ENCODE data around the gene DAGLA.

Gene DAGLA

DNA sequence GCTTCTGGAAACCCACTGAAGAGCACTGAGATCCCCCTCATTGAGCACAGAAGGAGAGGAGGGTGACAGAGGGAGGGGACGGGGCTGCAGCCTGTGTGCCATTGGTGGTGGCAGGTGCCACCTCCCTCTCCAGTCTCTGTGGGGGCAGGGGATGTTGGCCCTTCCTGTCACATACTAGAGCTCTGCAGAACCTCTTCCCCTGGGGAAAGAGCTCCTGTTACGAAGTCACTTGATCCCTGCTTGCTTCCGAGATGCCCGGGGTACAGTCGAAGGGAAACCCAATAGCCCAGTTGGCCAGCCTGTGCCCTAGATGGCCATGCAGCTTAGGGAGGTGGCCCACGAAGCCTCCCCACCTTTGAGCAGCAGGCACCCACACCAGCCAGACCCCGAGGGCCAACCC is 29.4 kb downstream of the DAGLA start:
- no peak for DNase-seq (ENCODE audit: low read depth in 2 of 3, low spot score in 2 of 3)

GRCh38 chr11:61710019-61710418 is 29.8 kb downstream of the DAGLA start:
- no peak for DNase-seq (ENCODE audit: low read depth in 2 of 3, low spot score in 2 of 3)

DNA sequence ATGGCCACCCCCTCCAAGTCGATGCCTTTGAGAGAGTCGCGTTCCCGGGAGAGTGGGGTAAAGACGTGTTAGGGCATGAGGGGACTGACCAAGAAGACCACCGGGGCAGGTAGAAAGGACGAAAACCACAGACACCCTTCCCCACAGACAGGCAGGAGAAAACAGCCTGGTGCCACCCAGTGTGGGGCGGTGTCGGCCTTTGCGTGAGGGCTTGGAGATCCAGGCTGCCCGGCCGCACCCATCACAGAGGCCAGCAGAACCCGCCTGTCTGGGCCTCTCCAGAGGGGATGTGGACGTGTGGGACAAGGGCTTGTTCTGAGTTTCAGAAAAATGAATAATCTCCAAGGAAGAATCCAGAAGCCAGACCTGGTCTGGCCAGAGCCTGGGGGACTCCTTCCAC is 30.8 kb downstream of the DAGLA start:
- no peak for DNase-seq (ENCODE audit: low read depth in 2 of 3, low spot score in 2 of 3)

DNA sequence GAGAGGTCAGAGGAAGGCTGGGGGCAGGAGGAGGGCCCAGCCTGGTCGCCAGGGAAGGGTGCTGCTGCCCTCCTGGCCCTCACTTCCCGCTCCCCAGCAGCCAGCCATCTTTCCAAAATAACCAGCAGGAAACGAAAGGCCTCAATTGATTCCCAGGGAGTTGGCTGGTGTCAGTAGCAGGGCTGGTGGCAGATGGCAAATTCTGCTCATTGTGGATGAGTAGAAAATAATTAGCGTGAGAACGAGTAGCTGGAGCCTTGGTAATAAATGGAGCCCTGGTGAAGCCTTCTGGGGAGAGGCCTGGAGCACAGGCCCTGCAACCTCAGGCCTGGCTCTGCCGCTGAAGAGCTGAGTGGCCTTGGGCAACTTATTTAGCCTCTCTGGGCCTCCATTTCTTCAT is 31.3 kb downstream of the DAGLA start:
- no peak for DNase-seq (ENCODE audit: low read depth in 2 of 3, low spot score in 2 of 3)

GRCh38 chr11:61712314-61712713 is 32.1 kb downstream of the DAGLA start:
- DNase-seq (ENCODE audit: low read depth in 2 of 3, low spot score in 2 of 3) = no peak

DNA sequence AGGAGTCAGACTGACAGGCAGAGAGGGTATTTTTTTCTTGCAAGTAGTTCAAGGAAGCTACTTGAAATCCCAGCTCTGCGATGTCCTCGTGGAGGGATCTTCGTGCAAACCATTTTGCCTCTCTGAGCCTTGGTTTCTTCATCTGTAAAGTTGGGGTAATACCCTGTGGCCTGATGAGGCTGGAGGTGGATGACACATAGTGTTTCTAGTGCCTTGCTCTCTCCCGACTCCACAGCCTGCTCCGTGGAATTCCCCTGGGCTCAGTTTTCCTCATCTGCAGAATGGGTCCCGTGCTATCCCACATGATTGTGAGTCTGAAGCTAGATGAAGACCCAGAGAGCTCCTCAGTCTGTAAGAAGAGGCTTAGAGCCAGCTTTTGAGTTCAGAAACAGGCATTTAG is 32.7 kb downstream of the DAGLA start:
- DNase-seq (ENCODE audit: low read depth in 2 of 3, low spot score in 2 of 3) = no peak

DNA sequence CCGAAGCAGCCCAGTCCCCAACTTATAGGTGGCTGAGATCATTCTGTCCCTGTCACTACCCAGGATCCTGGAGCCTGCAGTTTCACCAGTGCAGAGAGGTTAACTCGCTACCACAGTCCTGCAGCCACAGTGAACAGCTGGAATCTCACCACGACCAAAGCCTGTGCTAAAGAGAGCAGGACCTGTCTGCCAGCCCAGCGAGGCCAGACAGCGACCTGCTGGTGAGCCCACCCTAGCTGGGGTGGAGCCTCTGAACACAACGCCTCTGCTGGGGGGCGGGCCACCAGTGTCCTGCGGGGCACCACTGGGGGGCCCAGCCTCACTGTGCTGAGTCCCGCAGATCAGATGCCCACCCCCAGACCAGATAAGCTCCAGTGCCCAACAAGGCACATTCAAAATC is 33.3 kb downstream of the DAGLA start:
- no peak for DNase-seq (ENCODE audit: low read depth in 2 of 3, low spot score in 2 of 3)

DNA sequence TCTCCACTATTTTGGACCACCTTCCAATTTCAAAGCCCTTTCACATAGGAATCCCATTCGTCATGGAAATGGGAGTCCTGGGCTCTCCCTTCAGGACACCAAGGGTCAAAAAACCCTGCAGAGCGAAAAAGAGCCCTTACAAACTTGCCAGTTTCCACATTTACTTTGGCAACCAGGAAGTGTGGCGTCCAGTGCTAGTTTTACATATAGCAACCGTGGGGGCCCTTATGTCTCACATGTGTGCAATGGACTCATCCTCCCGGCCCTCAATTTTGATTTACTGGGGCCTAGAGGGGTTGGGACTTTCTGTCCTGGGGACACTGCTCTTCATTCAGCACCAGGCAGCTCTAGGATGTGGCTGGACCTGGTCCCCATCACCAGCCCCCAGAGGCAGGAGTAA is 33.7 kb downstream of the DAGLA start:
- DNase-seq (ENCODE audit: low read depth in 2 of 3, low spot score in 2 of 3) = no peak

DNA sequence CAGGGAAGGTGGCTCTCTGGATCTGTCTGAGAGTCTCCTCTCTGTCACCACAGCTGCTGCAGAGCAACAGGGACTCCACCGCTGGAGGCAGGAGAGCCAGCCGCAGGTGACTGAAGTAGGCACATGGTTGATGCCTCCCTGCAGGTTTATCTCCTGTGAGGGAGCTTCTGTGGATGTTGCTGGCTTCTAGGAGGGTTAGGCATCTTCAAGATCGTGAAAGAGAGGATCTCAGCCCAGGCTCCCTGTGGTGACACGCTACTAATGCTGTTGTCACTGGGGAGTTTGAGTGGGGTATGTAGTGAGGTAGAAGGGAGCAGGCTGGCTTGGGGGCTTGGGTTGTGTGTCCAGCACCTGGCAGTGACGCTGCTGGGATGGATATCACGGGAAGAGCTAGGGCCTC is 34.1 kb downstream of the DAGLA start:
- no peak for DNase-seq (ENCODE audit: low read depth in 2 of 3, low spot score in 2 of 3)

DNA sequence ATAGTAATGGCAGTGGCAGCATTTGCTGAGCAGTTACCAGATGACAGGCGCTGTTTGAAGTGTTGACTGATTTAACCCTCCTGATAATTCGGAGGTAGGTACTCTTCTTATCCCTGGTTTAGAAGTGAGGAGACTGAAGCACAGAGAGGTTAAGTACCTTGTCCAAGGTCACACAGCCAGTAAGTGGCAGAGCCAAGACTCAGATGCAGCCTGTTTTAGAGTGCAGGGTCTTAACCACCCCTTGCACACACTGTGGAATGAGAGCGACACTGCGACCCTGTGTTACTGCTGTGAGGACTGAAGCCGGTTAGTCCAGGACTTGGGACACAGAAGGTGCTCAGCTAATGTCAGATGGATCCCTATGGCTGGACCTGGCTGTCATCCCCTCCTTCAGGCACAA is 34.7 kb downstream of the DAGLA start:
- DNase-seq (ENCODE audit: low read depth in 2 of 3, low spot score in 2 of 3) = no peak

DNA sequence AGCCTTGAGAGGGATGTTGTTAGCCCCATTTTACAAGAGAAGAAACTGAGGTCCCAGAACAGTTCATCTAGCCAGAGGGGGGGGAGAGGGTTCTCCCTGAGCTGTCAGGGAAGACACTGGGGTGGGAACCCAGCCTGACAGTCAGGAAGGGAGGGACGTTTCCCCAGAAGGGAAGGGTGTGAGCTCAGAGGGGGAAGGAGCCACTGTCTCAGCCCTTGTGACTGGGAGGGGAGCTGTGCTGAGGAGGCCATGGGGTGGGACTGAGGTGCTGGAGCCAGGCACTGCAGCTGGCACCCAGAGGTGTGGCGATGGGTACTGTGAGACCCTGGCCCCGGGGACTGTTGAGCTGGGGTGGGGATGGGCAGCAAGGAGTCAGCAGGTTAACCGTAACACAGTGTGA is 35.7 kb downstream of the DAGLA start:
- DNase-seq (ENCODE audit: low read depth in 2 of 3, low spot score in 2 of 3) = no peak

GRCh38 chr11:61716478-61717285 is 36.5 kb downstream of the DAGLA start:
- no peak for DNase-seq (ENCODE audit: low read depth in 2 of 3, low spot score in 2 of 3)

DNA sequence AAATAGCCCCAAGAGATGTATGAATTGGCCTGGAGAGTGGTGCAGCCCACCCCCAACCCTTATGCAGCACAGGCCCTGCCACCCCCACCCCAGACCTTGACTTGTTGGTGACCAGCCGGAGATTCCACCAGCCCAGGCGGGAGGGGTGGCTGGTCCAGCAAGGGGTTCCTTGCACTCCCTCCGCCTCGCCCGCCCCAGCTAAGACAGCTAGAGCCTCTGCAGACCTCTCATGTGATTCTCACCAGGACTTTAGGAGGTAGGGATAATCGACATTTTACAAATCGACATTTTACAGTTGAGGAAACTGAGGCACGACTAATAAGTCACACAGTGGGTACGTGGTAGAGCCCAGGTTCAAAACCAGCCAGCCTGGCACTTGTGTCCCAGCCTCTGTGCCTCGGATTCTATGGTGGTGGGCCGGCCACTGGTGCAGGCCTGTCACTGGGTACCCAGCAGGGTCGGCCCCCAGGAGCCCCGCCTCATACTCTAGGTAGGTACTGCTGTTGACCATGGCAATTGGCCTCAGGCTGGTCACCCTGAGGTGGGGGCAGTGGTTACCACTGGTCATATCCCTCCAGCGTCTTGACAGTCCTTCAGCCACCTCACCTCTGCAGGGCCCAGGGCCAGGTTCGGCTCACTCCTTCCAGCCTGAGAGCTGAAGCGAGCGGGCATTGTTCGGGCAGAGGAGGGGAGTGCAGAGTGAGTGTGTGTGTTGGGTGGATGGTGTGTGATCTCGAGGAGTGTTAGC is 37.3 kb downstream of the DAGLA start:
- no peak for DNase-seq (ENCODE audit: low read depth in 2 of 3, low spot score in 2 of 3)

GRCh38 chr11:61718046-61718531 is 37.9 kb downstream of the DAGLA start:
- no peak for DNase-seq (ENCODE audit: low read depth in 2 of 3, low spot score in 2 of 3)

GRCh38 chr11:61718621-61719302 is 38.6 kb downstream of the DAGLA start:
- no peak for DNase-seq (ENCODE audit: low read depth in 2 of 3, low spot score in 2 of 3)

DNA sequence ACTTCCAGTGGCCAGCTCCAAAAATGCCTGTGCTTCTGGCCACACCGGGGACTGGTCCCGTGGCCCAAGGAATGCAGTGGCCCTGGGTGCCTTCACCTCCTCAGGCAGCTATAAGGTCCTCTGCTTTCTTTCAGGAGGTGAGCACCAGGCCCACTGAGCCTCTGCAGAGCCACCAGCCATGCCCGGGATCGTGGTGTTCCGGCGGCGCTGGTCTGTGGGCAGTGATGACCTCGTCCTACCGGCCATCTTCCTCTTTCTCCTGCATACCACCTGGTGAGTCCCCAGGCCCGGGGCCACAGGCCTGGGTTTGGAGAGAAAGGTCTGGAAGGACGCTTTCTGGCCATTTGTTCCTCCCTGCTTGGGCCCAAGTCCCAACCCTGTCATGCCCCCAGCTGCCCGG is 39.8 kb downstream of the DAGLA start:
- no peak for DNase-seq (ENCODE audit: low read depth in 2 of 3, low spot score in 2 of 3)

DNA sequence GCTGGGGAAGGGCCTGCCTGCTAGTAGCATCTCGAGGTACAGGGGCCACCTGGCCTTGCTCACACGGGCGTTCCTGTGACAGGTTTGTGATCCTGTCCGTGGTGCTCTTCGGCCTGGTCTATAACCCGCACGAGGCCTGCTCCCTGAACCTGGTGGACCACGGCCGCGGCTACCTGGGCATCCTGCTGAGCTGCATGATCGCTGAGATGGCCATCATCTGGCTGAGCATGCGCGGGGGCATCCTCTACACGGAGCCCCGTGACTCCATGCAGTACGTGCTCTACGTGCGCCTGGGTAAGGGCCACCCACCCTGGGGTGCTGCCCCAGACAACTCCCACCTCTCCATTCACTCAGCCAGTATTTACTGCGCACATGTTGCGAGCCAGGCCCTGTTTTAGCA is 40.4 kb downstream of the DAGLA start:
- no peak for DNase-seq (ENCODE audit: low read depth in 2 of 3, low spot score in 2 of 3)

GRCh38 chr11:61724437-61724836 is 44.2 kb downstream of the DAGLA start:
- DNase-seq (ENCODE audit: low read depth in 2 of 3, low spot score in 2 of 3) = no peak

DNA sequence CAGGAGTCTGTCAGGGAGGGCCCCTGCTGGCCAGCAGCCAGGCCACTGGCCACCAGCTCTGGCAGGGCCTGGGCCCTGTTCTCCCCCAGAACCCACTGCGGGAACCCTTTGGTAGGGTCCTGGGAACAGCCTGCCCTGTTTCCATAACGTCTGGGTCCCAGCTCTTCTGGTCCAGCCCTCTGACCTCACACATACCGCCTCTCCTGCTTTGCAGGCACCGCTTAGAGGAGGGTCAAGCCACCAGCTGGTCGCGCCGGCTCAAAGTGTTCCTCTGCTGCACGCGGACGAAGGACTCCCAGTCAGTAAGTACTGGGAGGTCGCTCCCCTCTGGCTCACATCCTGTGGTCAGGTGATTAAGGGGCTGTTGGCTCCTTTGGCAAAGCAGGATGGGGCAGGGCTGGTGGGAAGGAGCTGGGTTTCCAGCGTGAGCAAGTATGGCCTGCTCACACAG is 45.6 kb downstream of the DAGLA start:
- no peak for DNase-seq (ENCODE audit: low read depth in 2 of 3, low spot score in 2 of 3)

GRCh38 chr11:61726775-61727174 is 46.6 kb downstream of the DAGLA start:
- no peak for DNase-seq (ENCODE audit: low read depth in 2 of 3, low spot score in 2 of 3)

DNA sequence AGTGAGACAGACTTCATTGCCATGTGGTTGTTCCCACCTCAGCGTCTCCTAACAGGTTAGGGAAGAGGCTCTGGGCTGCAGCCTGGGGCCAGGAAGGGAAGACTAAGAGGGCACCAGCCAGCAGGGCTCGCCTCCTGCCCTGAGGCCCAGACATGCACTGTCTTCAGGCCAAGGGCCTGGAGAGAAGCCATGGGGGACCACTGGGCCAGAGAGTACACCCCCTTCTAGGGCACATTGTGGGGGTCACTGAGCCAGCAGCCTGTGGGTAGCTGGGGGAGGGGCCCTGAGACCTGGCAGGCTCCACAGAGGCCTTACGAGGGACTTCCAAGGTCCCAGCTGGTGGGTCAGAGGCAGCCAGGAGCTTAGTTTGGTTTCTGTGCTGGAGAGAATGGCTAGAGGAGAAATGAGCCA is 47.2 kb downstream of the DAGLA start:
- no peak for DNase-seq (ENCODE audit: low read depth in 2 of 3, low spot score in 2 of 3)
